HEK293 (cell line): ENCODE results near the gene CDH23.
A peak's percentile ranks its signal among the peaks of the same experiment; 100 is the strongest.

Experiments used
- CTCF ChIA-PET: fragments of 350-600 bp; formaldehyde crosslinking; extraction: SDS; loops from one replicate; lab custom pipeline; 2021; ENCODE audit warnings: antibody characterized with exemption; lab: Yijun Ruan, JAX
- POLR2A ChIA-PET: fragments of 300-600 bp; formaldehyde crosslinking; extraction: SDS; loops from one replicate; lab custom pipeline; 2020; ENCODE audit warnings: antibody characterized with exemption, inconsistent platforms; lab: Yijun Ruan, JAX
- H3K27ac ChIP-seq: fragments of 200-500 bp; sonication (Bioruptor generic); 2 replicates; pipeline ENCODE4 v1.5.1; 2014; ENCODE audit warnings: low read depth, low read length, control low read depth, inconsistent platforms; ENCODE audit errors: extremely low read depth
- H3K36me3 ChIP-seq, 2 experiments: fragments of 200-500 bp in 1 of 2; sonication (Bioruptor generic) in 1 of 2; 1 replicate in 1 of 2; 2 replicates in 1 of 2; pipeline ENCODE4 v1.5.1; 2014 to 2017; ENCODE audit warnings: inconsistent platforms in 2 of 2, low read length in 2 of 2; ENCODE audit not compliant: control insufficient read depth in 2 of 2, insufficient read depth in 1 of 2
- H3K4me1 ChIP-seq: fragments of 200-500 bp; sonication (Bioruptor generic); 2 replicates; pipeline ENCODE4 v1.5.1; 2014; ENCODE audit warnings: mild to moderate bottlenecking, low read length, inconsistent platforms; ENCODE audit not compliant: control insufficient read depth, insufficient read depth
- H3K4me3 ChIP-seq: 2 replicates; pipeline ENCODE4 v1.5.1; 2011; ENCODE audit warnings: low read depth, mild to moderate bottlenecking, control low read depth, low read length, moderate library complexity
- H3K9me3 ChIP-seq: fragments of 200-500 bp; sonication (Bioruptor generic); 2 replicates; pipeline ENCODE4 v1.5.1; 2014; ENCODE audit warnings: low read depth, low read length, inconsistent platforms; ENCODE audit not compliant: control insufficient read depth, insufficient read depth
- AEBP2 ChIP-seq: fragments of 450-650 bp; formaldehyde crosslinking; IDR thresholded peaks from 2 replicates; pipeline ENCODE4 v1.5.1; 2016; ENCODE audit warnings: missing biosample characterization, missing genetic modification characterization, borderline replicate concordance
- ELK4 ChIP-seq: IDR thresholded peaks from 2 replicates; pipeline ENCODE4 v1.6.1; 2011; ENCODE audit warnings: mild to moderate bottlenecking, low read depth, low read length, borderline replicate concordance
- HIC1 ChIP-seq: fragments of 450-650 bp; formaldehyde crosslinking; IDR thresholded peaks from 2 replicates; pipeline ENCODE4 v1.5.1; 2016; ENCODE audit warnings: missing biosample characterization, missing genetic modification characterization
- HOXC10 ChIP-seq: sonication (generic); formaldehyde crosslinking; IDR thresholded peaks from 2 replicates; pipeline ENCODE4 v1.8.1; 2023; ENCODE audit warnings: mild to moderate bottlenecking, missing genetic modification reagents
- KLF1 ChIP-seq: fragments of 450-650 bp; formaldehyde crosslinking; IDR thresholded peaks from 2 replicates; pipeline ENCODE4 v1.5.1; 2016; ENCODE audit warnings: missing biosample characterization, missing genetic modification characterization
- KLF10 ChIP-seq: fragments of 450-650 bp; IDR thresholded peaks from 2 replicates; pipeline ENCODE4 v1.5.1; 2018; ENCODE audit warnings: missing biosample characterization, mild to moderate bottlenecking, missing genetic modification characterization
- REPIN1 ChIP-seq: fragments of 450-650 bp; formaldehyde crosslinking; IDR thresholded peaks from 2 replicates; pipeline ENCODE4 v1.5.1; 2017; ENCODE audit warnings: missing biosample characterization, missing genetic modification characterization, low read depth
- REST ChIP-seq: fragments of 450-650 bp; formaldehyde crosslinking; IDR thresholded peaks from 2 replicates; pipeline ENCODE4 v1.5.1; 2016; ENCODE audit warnings: missing biosample characterization, missing genetic modification characterization
- ZFP3 ChIP-seq: fragments of 450-650 bp; formaldehyde crosslinking; IDR thresholded peaks from 2 replicates; pipeline ENCODE4 v1.5.1; 2016; ENCODE audit warnings: low read depth, missing biosample characterization, missing genetic modification characterization
- ZNF112 ChIP-seq: fragments of 450-650 bp; formaldehyde crosslinking; IDR thresholded peaks from 2 replicates; pipeline ENCODE4 v1.5.0; 2017; ENCODE audit warnings: missing biosample characterization, missing genetic modification characterization
- ZNF202 ChIP-seq: fragments of 450-650 bp; formaldehyde crosslinking; IDR thresholded peaks from 2 replicates; pipeline ENCODE4 v1.5.1; 2016; ENCODE audit warnings: missing biosample characterization, missing genetic modification characterization, borderline replicate concordance
- ZNF223 ChIP-seq: fragments of 450-650 bp; formaldehyde crosslinking; IDR thresholded peaks from 2 replicates; pipeline ENCODE4 v1.5.1; 2016; ENCODE audit warnings: missing biosample characterization, missing genetic modification characterization
- ZNF24 ChIP-seq: fragments of 450-650 bp; formaldehyde crosslinking; IDR thresholded peaks from 2 replicates; pipeline ENCODE4 v1.5.1; 2016; ENCODE audit warnings: missing biosample characterization, missing genetic modification characterization
- ZNF274 ChIP-seq, 2 experiments: fragments of 200-500 bp in 1 of 2; fragments of 450-650 bp in 1 of 2; sonication (Bioruptor generic) in 1 of 2; formaldehyde crosslinking in 1 of 2; IDR thresholded peaks; 2 replicates each; pipeline versions ENCODE4 v1.5.1 to v1.6.1; 2014 to 2016; ENCODE audit warnings: borderline replicate concordance in 1 of 2, inconsistent platforms in 1 of 2, low read length in 1 of 2, missing biosample characterization in 1 of 2, missing genetic modification characterization in 1 of 2
- ZNF280D ChIP-seq: fragments of 450-650 bp; formaldehyde crosslinking; IDR thresholded peaks from 2 replicates; pipeline ENCODE4 v1.5.1; 2016; ENCODE audit warnings: missing biosample characterization, missing genetic modification characterization
- ZNF302 ChIP-seq: fragments of 450-650 bp; formaldehyde crosslinking; IDR thresholded peaks from 2 replicates; pipeline ENCODE4 v1.5.1; 2016; ENCODE audit warnings: missing biosample characterization, missing genetic modification characterization, low read depth
- ZNF335 ChIP-seq: fragments of 450-650 bp; formaldehyde crosslinking; conservative IDR thresholded peaks from 2 replicates; pipeline ENCODE4 v1.5.1; 2016; ENCODE audit warnings: missing biosample characterization, missing genetic modification characterization
- ZNF510 ChIP-seq: fragments of 450-650 bp; formaldehyde crosslinking; IDR thresholded peaks from 2 replicates; pipeline ENCODE4 v1.5.1; 2018; ENCODE audit warnings: mild to moderate bottlenecking, missing genetic modification characterization, missing biosample characterization; ENCODE audit not compliant: insufficient replicate concordance
- ZNF658 ChIP-seq: fragments of 450-650 bp; formaldehyde crosslinking; IDR thresholded peaks from 2 replicates; pipeline ENCODE4; 2016; ENCODE audit warnings: missing biosample characterization, missing genetic modification characterization
- ZNF670 ChIP-seq: fragments of 450-650 bp; formaldehyde crosslinking; IDR thresholded peaks from 2 replicates; pipeline ENCODE4 v1.5.1; 2016; ENCODE audit warnings: missing biosample characterization, missing genetic modification characterization, low read depth
- ZNF707 ChIP-seq: fragments of 450-650 bp; formaldehyde crosslinking; IDR thresholded peaks from 2 replicates; pipeline ENCODE4 v1.5.1; 2016; ENCODE audit warnings: missing biosample characterization, missing genetic modification characterization
- ZNF76 ChIP-seq: fragments of 450-650 bp; formaldehyde crosslinking; IDR thresholded peaks from 2 replicates; pipeline ENCODE4; 2016; ENCODE audit warnings: low read depth, missing biosample characterization, missing genetic modification characterization, borderline replicate concordance
- ZNF768 ChIP-seq: fragments of 450-650 bp; formaldehyde crosslinking; IDR thresholded peaks from 2 replicates; pipeline ENCODE4 v1.5.1; 2018; ENCODE audit warnings: missing biosample characterization, mild to moderate bottlenecking, missing genetic modification characterization
- ZSCAN23 ChIP-seq: fragments of 450-650 bp; formaldehyde crosslinking; IDR thresholded peaks from 2 replicates; pipeline ENCODE4 v1.5.1; 2016; ENCODE audit warnings: missing biosample characterization, missing genetic modification characterization

Gene CDH23

GRCh38 chr10:71383972-71384687 lies 12.6 kb upstream of the CDH23 start (continued):
- TF ChIP-seq HIC1 (tag by site-specific recombination) (no peak), ZNF223 (0 out of 2 replicates have a peak, but pooled peaks have one; percentile 12), KLF1 (tag by site-specific recombination) (no peak), ZSCAN23 (tag by site-specific recombination) (no peak), REPIN1 (tag by site-specific recombination) (no peak), ZNF670 (tag by site-specific recombination) (no peak), ZNF280D (tag by site-specific recombination) (no peak)

- Histone ChIP-seq H3K4me3 (no peak overlapping the region), H3K9me3 (no peaks in the 10 kb centered on the region), H3K4me1 (no peaks in the 10 kb centered on the region)
- POLR2A ChIA-PET = no interaction called here
- TF ChIP-seq ZNF302 (no peak), ZNF707 (tag by site-specific recombination) (no peak), KLF1 (tag by site-specific recombination) (no peak), ZNF112 (tag by site-specific recombination) (no peak), ZFP3 (tag by site-specific recombination) (no peak), ZNF658 (tag by site-specific recombination) (no peak), REST (tag by site-specific recombination) (no peak), AEBP2 (tag by site-specific recombination) (no peak), ZNF510 (no peak), KLF10 (tag by site-specific recombination) (no peak), ELK4 (no peak), HOXC10 (no peak), ZNF274 (IDR thresholded peaks at IDR 0.05; ENCODE audit: low read length) (no peak), ZNF274 (tag by site-specific recombination; IDR thresholded peaks at IDR 0.05; ENCODE audit: borderline replicate concordance) (no peak), ZNF24 (no peak), ZNF202 (no peak), ZNF335 (no peak), ZNF76 (tag by site-specific recombination) (no peak), ZNF768 (tag by site-specific recombination) (no peak)
- TF ChIP-seq, all 188 proteins: peak for 0
- no peak overlapping the region for H3K27ac ChIP-seq
- CTCF ChIA-PET = interaction anchor here (0.7 kb wide), 2 partner anchors 12 to 65 kb away, joined by 3 read pairs; no protein-coding TSS in a partner anchor
- no peaks in the 10 kb centered on the region for H3K36me3 ChIP-seq
Measured at GRCh38 chr10:71388171-71388570, 8.5 kb upstream of the CDH23 start.
